B cell (primary cell): ENCODE results near the gene RPGR.

Experiments
- CTCF ChIP-seq: fragments of 200-600 bp; IDR thresholded peaks from one replicate; pipeline ENCODE4 v1.8.0; 2022; ENCODE audit warnings: antibody characterized with exemption, mild to moderate bottlenecking
- EZH2 ChIP-seq: IDR thresholded peaks from 2 replicates; pipeline ENCODE4 v1.6.1; 2012; ENCODE audit warnings: borderline replicate concordance, low read depth, mild to moderate bottlenecking, moderate library complexity, low read length; ENCODE audit not compliant: insufficient read depth, poor library complexity, severe bottlenecking

GRCh38 chrX:38375891-38376290 lies 48.6 kb upstream of the RPGR start:
- TF ChIP-seq CTCF (no peak), EZH2 (no peak)
